GM10266 (cell line): ENCODE results near the gene TNRC18.

Source experiments
- DNase-seq: peaks from one replicate; pipeline ENCODE4 v3.0.0; 2012; ENCODE audit errors: extremely low spot score
- CTCF ChIP-seq: IDR thresholded peaks from 2 replicates; pipeline ENCODE4 v1.5.1; 2012; ENCODE audit warnings: mild to moderate bottlenecking, low read depth; ENCODE audit not compliant: control insufficient read depth, insufficient read depth; ENCODE audit errors: missing control alignments

The TNRC18 gene

GRCh38 chr7:5455175-5455574 is 31.5 kb upstream of the TNRC18 start:
- DNase-seq = no peak
- TF ChIP-seq CTCF = no peak

- DNase-seq = no peak
- no peak for TF ChIP-seq CTCF
Observed at GRCh38 chr7:5454485-5454884, 30.9 kb upstream of the TNRC18 start.

- TF ChIP-seq CTCF = no peak
- no peak for DNase-seq
Observed at GRCh38 chr7:5453566-5454075, 30.0 kb upstream of the TNRC18 start.

GRCh38 chr7:5452937-5453540 is 29.4 kb upstream of the TNRC18 start:
- no peak for TF ChIP-seq CTCF

DNA sequence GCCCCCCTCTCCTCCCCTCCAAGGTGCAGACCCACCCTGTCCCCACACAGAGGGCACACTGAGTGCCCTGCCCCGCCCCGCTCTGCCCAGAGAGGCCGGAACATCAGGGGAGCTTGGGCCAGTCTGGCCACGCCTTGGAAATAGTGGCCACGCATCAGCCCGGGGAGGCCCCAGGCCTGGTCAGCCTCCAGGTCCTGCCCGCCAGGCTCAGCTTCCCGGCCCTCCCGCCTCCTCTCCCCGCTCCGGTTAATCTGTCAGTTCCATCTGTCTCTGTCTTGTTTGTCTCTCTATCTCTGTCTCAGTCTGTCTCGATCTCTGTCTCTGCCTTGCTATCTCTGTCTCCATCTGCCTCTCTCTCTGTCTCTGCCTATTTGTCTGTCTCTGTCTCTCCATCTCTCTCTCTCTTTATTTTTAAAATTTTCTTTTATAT is 28.9 kb upstream of the TNRC18 start:
- DNase-seq = no peak
- no peak for TF ChIP-seq CTCF

More at GRCh38 chr7:5452937-5453540, 29.4 kb upstream of the TNRC18 start:
- DNase-seq = no peak

GRCh38 chr7:5451391-5451790 is 27.8 kb upstream of the TNRC18 start:
- DNase-seq = no peak
- TF ChIP-seq CTCF = no peak

- TF ChIP-seq CTCF = peak; percentile 71
- no peak for DNase-seq
Observed at GRCh38 chr7:5450549-5451327, 27.1 kb upstream of the TNRC18 start.
